CD4-positive, alpha-beta T cell treated with Interleukin-12 subunit alpha and Interleukin-12 subunit beta, for 1 hour (primary cell): ENCODE measurements around the gene PITPNB.
A peak's percentile ranks its signal among the peaks of the same experiment; 100 is the strongest.

Experiments used
- DNase-seq: peaks from one replicate; pipeline ENCODE4 v3.0.0-alpha.2; 2020

PITPNB gene

GRCh38 chr22:27918341-27919221, 475 bp downstream of the PITPNB start:
- DNase-seq = peak; percentile 47

- no peak for DNase-seq
These were observed 3.1 kb downstream of the PITPNB start for GRCh38 chr22:27915986-27916385.

GRCh38 chr22:27913162-27913741, 5.8 kb downstream of the PITPNB start:
- no peak for DNase-seq

- DNase-seq = no peak
These were observed 7.0 kb downstream of the PITPNB start for GRCh38 chr22:27912101-27912500.

GRCh38 chr22:27911330-27911729, 7.7 kb downstream of the PITPNB start:
- DNase-seq = no peak

- no peak for DNase-seq
These were observed 12.8 kb downstream of the PITPNB start for GRCh38 chr22:27906241-27906640.

- no peak for DNase-seq
These were observed 13.4 kb downstream of the PITPNB start for GRCh38 chr22:27905653-27906052.

- peak; percentile 14 for DNase-seq
These were observed 15.1 kb downstream of the PITPNB start for GRCh38 chr22:27903805-27904473.

- DNase-seq = no peak
These were observed 18.9 kb downstream of the PITPNB start for GRCh38 chr22:27900153-27900552.

- DNase-seq = peak; percentile 16
These were observed 22.8 kb downstream of the PITPNB start for GRCh38 chr22:27896245-27896644.

GRCh38 chr22:27895600-27895999, 23.5 kb downstream of the PITPNB start:
- DNase-seq = no peak

GRCh38 chr22:27892811-27893210, 26.2 kb downstream of the PITPNB start:
- DNase-seq = no peak

- DNase-seq = no peak
These were observed 27.0 kb downstream of the PITPNB start for GRCh38 chr22:27892064-27892463.

- no peak for DNase-seq
These were observed 30.7 kb downstream of the PITPNB start for GRCh38 chr22:27888310-27888709.

GRCh38 chr22:27886843-27887151, 32.3 kb downstream of the PITPNB start:
- DNase-seq = no peak

GRCh38 chr22:27885977-27886842, 32.8 kb downstream of the PITPNB start:
- peak; percentile 58 for DNase-seq

GRCh38 chr22:27883656-27884350, 35.3 kb downstream of the PITPNB start:
- no peak for DNase-seq

- no peak for DNase-seq
These were observed 36.4 kb downstream of the PITPNB start for GRCh38 chr22:27882507-27883290.

- DNase-seq = no peak
These were observed 37.6 kb downstream of the PITPNB start for GRCh38 chr22:27881421-27881820.

- DNase-seq = peak; percentile 43
These were observed 38.2 kb downstream of the PITPNB start for GRCh38 chr22:27880778-27881394.

GRCh38 chr22:27879923-27880322, 39.1 kb downstream of the PITPNB start:
- DNase-seq = peak; percentile 17
